ENCODE data around the gene PHACTR1.

DNA sequence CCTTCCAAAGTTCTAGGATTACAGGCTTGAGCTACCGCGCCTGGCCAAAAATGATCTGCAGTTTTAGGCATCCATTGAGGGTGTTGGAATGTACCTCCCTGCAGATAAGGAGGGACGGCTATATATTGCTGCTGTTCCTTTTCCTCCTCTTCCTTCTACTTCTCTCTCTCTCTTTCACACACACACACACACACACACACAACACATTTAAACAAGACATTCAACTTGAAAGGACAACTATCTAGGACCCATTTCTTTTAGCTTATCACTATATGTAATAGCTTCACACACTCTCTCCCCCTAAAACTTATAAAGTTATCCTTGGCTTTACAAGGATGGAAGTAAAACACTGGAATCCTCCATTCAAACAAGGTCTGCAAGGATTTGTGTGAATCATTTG, 260.6 kb downstream of the PHACTR1 start:
- TF ChIP-seq POLR2A (IDR thresholded peaks at IDR 0.05; ENCODE audit: low read depth, low read length) (no peak), RAD21 (IDR thresholded peaks at IDR 0.05; ENCODE audit: low read length) (no peak), FOS (IDR thresholded peaks at IDR 0.05; ENCODE audit: low read depth, low read length) (no peak), MAZ (IDR thresholded peaks at IDR 0.05; ENCODE audit: borderline replicate concordance, low read depth, low read length) (no peak), MXI1 (IDR thresholded peaks at IDR 0.05; ENCODE audit: borderline replicate concordance, low read depth, low read length) (no peak), CEBPB (IDR thresholded peaks at IDR 0.05; ENCODE audit: low read depth, low read length) (no peak), RFX5 (IDR thresholded peaks at IDR 0.05; ENCODE audit: low read depth, low read length) (no peak)
- TF ChIP-seq, protein P1, sequence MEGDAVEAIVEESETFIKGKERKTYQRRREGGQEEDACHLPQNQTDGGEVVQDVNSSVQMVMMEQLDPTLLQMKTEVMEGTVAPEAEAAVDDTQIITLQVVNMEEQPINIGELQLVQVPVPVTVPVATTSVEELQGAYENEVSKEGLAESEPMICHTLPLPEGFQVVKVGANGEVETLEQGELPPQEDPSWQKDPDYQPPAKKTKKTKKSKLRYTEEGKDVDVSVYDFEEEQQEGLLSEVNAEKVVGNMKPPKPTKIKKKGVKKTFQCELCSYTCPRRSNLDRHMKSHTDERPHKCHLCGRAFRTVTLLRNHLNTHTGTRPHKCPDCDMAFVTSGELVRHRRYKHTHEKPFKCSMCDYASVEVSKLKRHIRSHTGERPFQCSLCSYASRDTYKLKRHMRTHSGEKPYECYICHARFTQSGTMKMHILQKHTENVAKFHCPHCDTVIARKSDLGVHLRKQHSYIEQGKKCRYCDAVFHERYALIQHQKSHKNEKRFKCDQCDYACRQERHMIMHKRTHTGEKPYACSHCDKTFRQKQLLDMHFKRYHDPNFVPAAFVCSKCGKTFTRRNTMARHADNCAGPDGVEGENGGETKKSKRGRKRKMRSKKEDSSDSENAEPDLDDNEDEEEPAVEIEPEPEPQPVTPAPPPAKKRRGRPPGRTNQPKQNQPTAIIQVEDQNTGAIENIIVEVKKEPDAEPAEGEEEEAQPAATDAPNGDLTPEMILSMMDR (conservative IDR thresholded peaks at IDR 0.05; ENCODE audit: low read depth, low read length) = no peak
